HCT116 (cell line): ENCODE results near the gene APOBEC3F. TPM values are rescaled to one million over a fixed set of nuclear protein-coding genes. Genes with fewer than 3 reads are reported as not detected.
A peak's percentile ranks its signal among the peaks of the same experiment; 100 is the strongest.

Experiments
- ATAC-seq: fragments of 200-7000 bp; cut with Tn5 transposase; 2 replicates; pipeline ENCODE4 v1.9.1; 2020; ENCODE audit warnings: mild to moderate bottlenecking, moderate library complexity
- BruUV-seq: library from RNA; stranded (reverse); fragments of 400-500 nt; replicated peaks from 2 replicates; lab custom pipeline; 2021; lab: Mats Ljungman, UMichigan
- CTCF ChIA-PET: fragments of 300-600 bp; sonication (Branson Sonifier 250); formaldehyde crosslinking; loops from one replicate; lab custom pipeline; 2021; ENCODE audit warnings: antibody characterized with exemption; lab: Charles Lee
- POLR2A ChIA-PET: fragments of 300-600, 350-600 bp; sonication (Branson Sonifier 250); formaldehyde crosslinking; loops from one replicate; lab custom pipeline; 2021; ENCODE audit warnings: antibody characterized with exemption; lab: Charles Lee
- RAD21 ChIA-PET, 2 experiments: fragments of 300-600 bp; sonication (Branson Sonifier 250); formaldehyde crosslinking; loops; one replicate each; lab custom pipeline; 2023; ENCODE audit warnings: low total read pairs in 2 of 2; ENCODE audit not compliant: uncharacterized antibody in 2 of 2, unreplicated experiment in 2 of 2, low non-redundant PET in 1 of 2; lab: Charles Lee
- DNase-seq: peaks from one replicate; pipeline ENCODE4 v3.0.0-alpha.2; 2010; ENCODE audit warnings: low read depth, low spot score
- H2AFZ ChIP-seq: fragments of 200-600 bp; shearing (Covaris generic), sonication (generic); 2 replicates; pipeline ENCODE4 v1.6.1; 2017; ENCODE audit warnings: low read depth, mixed run types, mixed read lengths, antibody characterized with exemption, low read length; ENCODE audit not compliant: poor library complexity, severe bottlenecking
- H3K27ac ChIP-seq: 2 replicates; pipeline ENCODE4 v1.5.1; 2012; ENCODE audit warnings: low read depth, low read length
- H3K27me3 ChIP-seq: fragments of 200-600 bp; sonication (generic); 2 replicates; pipeline ENCODE4 v1.6.1; 2016; ENCODE audit warnings: mixed run types, low read length, mixed read lengths; ENCODE audit not compliant: insufficient read depth
- H3K36me3 ChIP-seq, 2 experiments: fragments of 200-500 bp in 1 of 2; fragments of 200-600 bp in 1 of 2; sonication (Bioruptor generic) in 1 of 2; sonication (generic) in 1 of 2; 2 replicates each; pipeline versions ENCODE4 v1.5.1 to v1.6.1; 2014 to 2016; ENCODE audit warnings: low read length in 2 of 2, inconsistent platforms in 1 of 2, mixed read lengths in 1 of 2, mixed run types in 1 of 2; ENCODE audit not compliant: insufficient read depth in 2 of 2, control insufficient read depth in 1 of 2
- H3K4me1 ChIP-seq, 2 experiments: fragments of 200-600 bp in 1 of 2; sonication (generic) in 1 of 2; 2 replicates each; pipeline versions ENCODE4 v1.5.1 to v1.6.1; 2012 to 2017; ENCODE audit warnings: low read length in 2 of 2, inconsistent platforms in 1 of 2, mild to moderate bottlenecking in 1 of 2, mixed read lengths in 1 of 2, mixed run types in 1 of 2, moderate library complexity in 1 of 2; ENCODE audit not compliant: insufficient read depth in 2 of 2, control insufficient read depth in 1 of 2
- H3K4me2 ChIP-seq: fragments of 200-600 bp; sonication (generic); 2 replicates; pipeline ENCODE4 v1.6.1; 2017; ENCODE audit warnings: mixed run types, low read length, mixed read lengths
- H3K4me3 ChIP-seq, 2 experiments: fragments of 200-600 bp in 1 of 2; sonication (generic) in 1 of 2; replicated peaks in 1 of 2; 2 replicates each; pipeline ENCODE4 v1.5.1; 2011 to 2016; ENCODE audit warnings: low read length in 2 of 2, control low read depth in 1 of 2, low read depth in 1 of 2, mild to moderate bottlenecking in 1 of 2, mixed read lengths in 1 of 2, mixed run types in 1 of 2
- H3K79me2 ChIP-seq: fragments of 200-600 bp; sonication (generic); 2 replicates; pipeline ENCODE4 v1.6.1; 2017; ENCODE audit warnings: mild to moderate bottlenecking, mixed run types, low read length, moderate library complexity, mixed read lengths; ENCODE audit not compliant: insufficient read depth
- H3K9ac ChIP-seq: fragments of 200-600 bp; sonication (generic); 2 replicates; pipeline ENCODE4 v1.6.1; 2016; ENCODE audit warnings: low read length, mixed read lengths
- H3K9me2 ChIP-seq: fragments of 200-600 bp; sonication (generic), shearing (Covaris generic); 2 replicates; pipeline ENCODE4 v1.6.1; 2017; ENCODE audit warnings: mixed run types, mild to moderate bottlenecking, moderate library complexity; ENCODE audit not compliant: insufficient read depth
- H3K9me3 ChIP-seq, 2 experiments: fragments of 200-500 bp in 1 of 2; fragments of 200-600 bp in 1 of 2; sonication (Bioruptor generic) in 1 of 2; sonication (generic) in 1 of 2; 2 replicates each; pipeline ENCODE4 v1.6.1; 2014 to 2017; ENCODE audit warnings: low read length in 2 of 2, mixed read lengths in 2 of 2, inconsistent platforms in 1 of 2, low read depth in 1 of 2, mild to moderate bottlenecking in 1 of 2, mixed run types in 1 of 2, moderate library complexity in 1 of 2; ENCODE audit not compliant: control insufficient read depth in 1 of 2, insufficient read depth in 1 of 2
- H4K20me1 ChIP-seq: fragments of 200-600 bp; sonication (generic), shearing (Covaris generic); 2 replicates; pipeline ENCODE4 v1.6.1; 2017; ENCODE audit warnings: mixed run types, mild to moderate bottlenecking, moderate library complexity; ENCODE audit not compliant: insufficient read depth
- CTCF ChIP-seq, 3 experiments: fragments of 200-600 bp in 1 of 3; sonication (generic) in 1 of 3; IDR thresholded peaks in 2 of 3; conservative IDR thresholded peaks in 1 of 3; 2 replicates each; pipeline ENCODE4 v1.5.1; 2012 to 2017; ENCODE audit warnings: low read depth in 2 of 3, low read length in 2 of 3, antibody characterized with exemption in 1 of 3, borderline replicate concordance in 1 of 3, control low read depth in 1 of 3, mild to moderate bottlenecking in 1 of 3, mixed read lengths in 1 of 3, mixed run types in 1 of 3, moderate library complexity in 1 of 3; ENCODE audit not compliant: insufficient read depth in 1 of 3
- EGR1 ChIP-seq: IDR thresholded peaks from 2 replicates; pipeline ENCODE4 v1.6.1; 2012; ENCODE audit warnings: low read depth
- EZH2phosphoT487 ChIP-seq: fragments of 200-600 bp; IDR thresholded peaks from 2 replicates; pipeline ENCODE4 v1.6.1; 2018; ENCODE audit warnings: antibody characterized with exemption, borderline replicate concordance
- POLR2A ChIP-seq: IDR thresholded peaks from 2 replicates; pipeline ENCODE4 v1.7.0; 2011; ENCODE audit warnings: borderline replicate concordance; ENCODE audit not compliant: insufficient read depth, insufficient read length; ENCODE audit errors: extremely low read depth
- POLR2AphosphoS5 ChIP-seq: IDR thresholded peaks from 2 replicates; pipeline ENCODE4 v1.6.1; 2011; ENCODE audit warnings: mild to moderate bottlenecking, low read depth, low read length, moderate library complexity
- RAD21 ChIP-seq: IDR thresholded peaks from 2 replicates; pipeline ENCODE4 v1.6.1; 2012; ENCODE audit warnings: low read depth, mild to moderate bottlenecking
- SIN3A ChIP-seq: IDR thresholded peaks from 2 replicates; pipeline ENCODE4 v1.6.1; 2012; ENCODE audit warnings: low read depth
- TCF7L2 ChIP-seq: IDR thresholded peaks from 2 replicates; pipeline ENCODE4 v1.7.0; 2011; ENCODE audit warnings: borderline replicate concordance, inconsistent platforms; ENCODE audit not compliant: insufficient read depth, insufficient read length; ENCODE audit errors: extremely low read depth
- YY1 ChIP-seq: IDR thresholded peaks from 2 replicates; pipeline ENCODE4 v1.6.1; 2011; ENCODE audit warnings: low read length, low read depth, moderate library complexity, mild to moderate bottlenecking; ENCODE audit not compliant: insufficient replicate concordance; ENCODE audit errors: extremely low read depth
- ZFX ChIP-seq: fragments of 450-650 bp; IDR thresholded peaks from 2 replicates; pipeline ENCODE4 v1.6.1; 2017
- ZNF274 ChIP-seq: fragments of 200-500 bp; sonication (Bioruptor generic); IDR thresholded peaks from 2 replicates; pipeline ENCODE4 v1.6.1; 2014; ENCODE audit warnings: mild to moderate bottlenecking, low read depth, low read length, inconsistent platforms
- intact Hi-C: fragments of 100-400 bp; cut with micrococcal nuclease; formaldehyde crosslinking; loops from 2 replicates; pipeline ENCODE4 v1.10.0; 2022
- total RNA-seq: library from RNA; stranded (reverse); gene quantifications from one replicate; pipeline ENCODE4 v1.2.1, GENCODE V29; 2021; ENCODE audit not compliant: unreplicated experiment

Gene APOBEC3F
- total RNA-seq, 1 experiment from 2014 or later: 11.1 TPM

- H3K4me1 ChIP-seq: peaks cover 21 to 24% of the 10 kb centered on the region in 2 experiments
- no TSS peak for BruUV-seq
Observed at GRCh38 chr22:39097098-39098020, 56.7 kb downstream of the APOBEC3F start, which contains the start of gene APOBEC3H. Gene APOBEC3H (plus strand): TSS chr22:39097244. CDS start chr22:39100279, 3,035 bp downstream.

GRCh38 chr22:39098026-39098425 is 57.4 kb downstream of the APOBEC3F start:
- Histone ChIP-seq H3K79me2 (no peaks in the 10 kb centered on the region), H4K20me1 (no peaks in the 10 kb centered on the region), H3K4me1 (peaks cover 21 to 24% of the 10 kb centered on the region in 2 experiments), H3K27me3 (no peaks in the 10 kb centered on the region), H3K36me3 (no peaks in the 10 kb centered on the region), H3K4me3 (no peak overlapping the region), H3K9ac (no peak overlapping the region), H3K27ac (peak overlapping the region; percentile 76), H3K9me3 (no peaks in the 10 kb centered on the region), H3K4me2 (peak overlapping the region; percentile 61), H2AFZ (peak overlapping the region; percentile 20), H3K9me2 (no peaks in the 10 kb centered on the region)
- ChIA-PET RAD21 (interaction anchor here in 1 of 2 experiments (1.1 kb wide), 1 partner anchor 24 kb away, joined by 3 read pairs; no protein-coding TSS in a partner anchor), POLR2A (no interaction called here), CTCF (interaction anchor here (1.3 to 1.5 kb wide), 2 partner anchors 24 to 228 kb away, joined by 4 to 5 read pairs; no protein-coding TSS in a partner anchor)
- ATAC-seq: peak; percentile 76
- BruUV-seq: no TSS peak
- DNase-seq: no peak
- intact Hi-C loops: no loop called here
- no peak for TF ChIP-seq RAD21
- no peak for TF ChIP-seq SIN3A
- no peak for TF ChIP-seq CTCF (IDR thresholded peaks at IDR 0.05 in 2 of 3, conservative IDR thresholded peaks at IDR 0.05 in 1 of 3; ENCODE audit: borderline replicate concordance in 1 of 3, insufficient read depth in 1 of 3, low read depth in 2 of 3, low read length in 2 of 3)
- TF ChIP-seq ZNF274: no peak
- no peak for TF ChIP-seq ZFX
- TF ChIP-seq POLR2A: no peak
- no peak for TF ChIP-seq EZH2phosphoT487
- TF ChIP-seq YY1: peak; percentile 33

More at GRCh38 chr22:39097098-39098020, 56.7 kb downstream of the APOBEC3F start, which contains the start of gene APOBEC3H:
- H3K9me2 ChIP-seq: no peaks in the 10 kb centered on the region
- TF ChIP-seq EGR1 (peak; percentile 61), POLR2AphosphoS5 (peak; percentile 45; the same call in 1 of the 2 replicates), POLR2A (no peak), TCF7L2 (no peak)
- TF ChIP-seq, all 23 proteins: peak for 2
- Histone ChIP-seq H3K9me3 (no peaks in the 10 kb centered on the region), H3K4me2 (peak within 1 kb of the TSS; percentile 61), H2AFZ (peak within 1 kb of the TSS; percentile 56), H3K27me3 (no peaks in the 10 kb centered on the region), H3K4me3 (0 out of 4 replicates have a peak within 1 kb of the TSS, but pooled peaks of 1 of the 2 experiments have one; percentile 2), H3K9ac (peak within 1 kb of the TSS; percentile 27; the same call in 1 of the 2 replicates), H3K36me3 (no peaks in the 10 kb centered on the region), H4K20me1 (no peaks in the 10 kb centered on the region), H3K79me2 (no peaks in the 10 kb centered on the region), H3K27ac (peak within 1 kb of the TSS; percentile 76)
- CTCF ChIA-PET: interaction anchor here (1.5 kb wide), 1 partner anchor 24 kb away, joined by 4 read pairs; no protein-coding TSS in a partner anchor
- RAD21 ChIA-PET: interaction anchor here in 1 of 2 experiments (1.1 kb wide), 1 partner anchor 24 kb away, joined by 3 read pairs; no protein-coding TSS in a partner anchor
- DNase-seq (peak; percentile 16), ATAC-seq (peak; percentile 72)
- POLR2A ChIA-PET: no interaction called here
- intact Hi-C loops: no loop called here
